HG03139 (cell line): ENCODE measurements around the gene MCF2L.
"Not testable (repeated sequence)": the region's sequence is repeated elsewhere in the genome, so short reads cannot be mapped to it uniquely, and the experiment has no call there.

Source experiments
- ATAC-seq: cut with Tn5 transposase; IDR thresholded peaks from one replicate; pipeline ENCODE4 v1.9.1; 2021; ENCODE audit not compliant: unreplicated experiment

MCF2L gene

GRCh38 chr13:113110852-113111315 is 141.9 kb downstream of the MCF2L start:
- no peak for ATAC-seq

- ATAC-seq, result not testable (repeated sequence)
Observed at GRCh38 chr13:113111821-113112220, 142.8 kb downstream of the MCF2L start.

DNA sequence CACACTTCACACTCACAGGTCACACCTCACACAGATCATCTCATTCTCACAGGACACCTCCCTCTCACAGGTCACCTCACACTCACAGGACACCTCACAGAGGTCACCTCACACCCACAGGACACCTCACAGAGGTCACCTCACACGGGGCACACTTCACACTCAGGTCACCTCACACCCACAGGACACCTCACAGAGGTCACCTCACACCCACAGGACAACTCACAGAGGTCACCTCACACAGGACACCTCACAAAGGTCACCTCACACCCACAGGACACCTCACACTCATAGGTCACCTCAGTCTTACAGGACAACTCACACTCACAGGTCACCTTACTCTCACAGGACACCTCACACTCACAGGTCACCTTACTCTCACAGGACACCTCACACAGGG is 143.5 kb downstream of the MCF2L start:
- not testable (repeated sequence) for ATAC-seq

DNA sequence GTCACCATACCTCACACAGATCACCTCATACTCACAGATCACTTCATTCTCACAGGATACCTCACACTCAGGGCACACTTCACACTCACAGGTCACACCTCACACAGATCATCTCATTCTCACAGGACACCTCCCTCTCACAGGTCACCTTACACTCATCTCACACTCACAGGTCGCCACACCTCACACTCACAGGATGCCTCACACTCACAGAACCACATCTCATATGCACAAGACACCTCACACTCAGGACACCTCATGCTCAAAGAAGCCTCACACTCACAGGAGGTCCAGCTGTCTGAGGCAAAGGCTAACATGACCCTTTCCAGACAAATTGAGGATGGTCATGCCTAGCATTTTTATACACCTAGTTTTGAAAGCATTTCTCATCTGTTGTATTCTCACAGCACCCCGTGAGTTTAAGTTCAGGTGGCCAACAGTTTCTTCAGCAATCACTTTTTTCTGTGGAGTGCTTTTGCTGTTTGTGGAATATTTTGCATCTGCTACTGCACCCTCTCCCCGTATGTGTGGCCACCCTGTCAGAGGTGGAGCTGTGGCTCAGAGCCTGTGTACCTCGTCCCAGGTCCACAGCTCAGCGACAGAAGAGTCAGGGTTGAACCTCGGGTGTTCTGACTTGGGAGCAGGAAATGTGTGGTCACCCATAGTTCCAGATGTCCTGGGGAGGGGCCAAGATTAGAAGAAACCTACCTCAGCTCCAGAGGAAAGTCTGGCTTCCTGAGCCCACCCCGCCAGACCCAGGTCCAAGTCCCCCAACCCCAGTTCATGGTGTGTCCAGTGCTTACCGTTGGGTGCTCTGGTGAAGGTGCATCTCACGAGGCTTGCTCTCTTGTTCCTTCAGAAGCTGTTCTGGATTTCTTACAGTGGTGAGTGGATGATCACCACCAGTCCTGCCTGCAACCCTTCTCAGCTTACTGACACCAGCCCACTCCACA is 144.2 kb downstream of the MCF2L start:
- ATAC-seq, result no peak

DNA sequence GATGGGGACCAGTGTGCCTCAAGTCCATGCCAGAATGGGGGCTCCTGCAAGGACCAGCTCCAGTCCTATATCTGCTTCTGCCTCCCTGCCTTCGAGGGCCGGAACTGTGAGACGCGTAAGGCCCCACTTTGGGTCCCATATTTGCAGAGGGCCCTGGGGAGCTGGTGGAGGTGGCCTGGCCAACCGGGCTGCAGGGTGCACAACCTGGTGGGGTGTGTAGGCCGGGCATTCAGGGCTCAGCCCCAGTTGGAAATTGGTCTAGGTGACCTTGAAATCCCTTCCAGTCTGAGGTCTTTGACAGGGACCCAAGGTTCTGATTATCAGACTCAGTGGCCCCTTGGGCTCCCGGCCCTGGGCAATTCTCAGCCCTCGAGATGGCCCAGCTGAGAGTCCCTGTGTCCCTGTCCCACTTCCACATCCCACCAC is 144.8 kb downstream of the MCF2L start:
- ATAC-seq, result no peak

DNA sequence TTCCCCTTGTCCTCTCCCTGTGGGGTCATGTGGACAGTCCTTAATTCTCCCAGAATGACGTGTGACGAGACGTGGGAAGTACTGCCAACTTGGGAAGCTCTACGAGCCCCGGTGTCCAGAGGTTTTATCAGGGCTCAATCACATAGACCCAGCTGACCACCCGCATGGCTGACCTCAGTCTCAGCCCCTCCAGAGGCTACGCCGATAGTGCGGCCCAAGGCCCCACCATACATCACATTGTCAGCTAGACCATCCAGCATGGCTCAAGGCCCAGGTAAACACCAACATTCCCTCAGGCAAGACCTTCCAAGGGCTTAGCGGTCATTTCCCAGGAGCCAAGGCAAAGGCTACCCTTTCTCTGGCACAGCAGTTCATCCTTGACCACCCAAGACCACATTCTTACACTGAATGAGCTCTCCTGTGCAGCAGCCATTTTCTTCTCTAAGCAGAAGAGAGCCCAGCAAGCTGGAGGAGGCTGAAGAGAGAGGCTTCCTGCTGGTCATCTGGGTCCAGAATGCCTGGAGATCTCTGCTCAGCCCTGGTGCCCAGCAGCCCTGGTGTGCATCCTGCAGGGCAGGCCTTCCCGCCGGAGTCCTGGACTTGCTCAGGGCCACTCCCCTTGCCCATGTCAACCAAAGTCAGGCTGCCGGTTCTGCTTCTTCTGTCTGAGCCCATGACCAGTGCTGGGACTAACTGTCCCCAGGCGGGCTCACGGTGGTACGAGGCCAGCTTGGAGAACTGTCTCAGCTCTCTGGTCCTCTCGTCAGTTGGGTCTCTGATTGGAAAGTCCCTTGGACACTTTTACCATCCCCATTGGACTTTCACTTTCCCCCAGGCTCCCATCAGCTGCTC is 145.7 kb downstream of the MCF2L start:
- ATAC-seq, result no peak

DNA sequence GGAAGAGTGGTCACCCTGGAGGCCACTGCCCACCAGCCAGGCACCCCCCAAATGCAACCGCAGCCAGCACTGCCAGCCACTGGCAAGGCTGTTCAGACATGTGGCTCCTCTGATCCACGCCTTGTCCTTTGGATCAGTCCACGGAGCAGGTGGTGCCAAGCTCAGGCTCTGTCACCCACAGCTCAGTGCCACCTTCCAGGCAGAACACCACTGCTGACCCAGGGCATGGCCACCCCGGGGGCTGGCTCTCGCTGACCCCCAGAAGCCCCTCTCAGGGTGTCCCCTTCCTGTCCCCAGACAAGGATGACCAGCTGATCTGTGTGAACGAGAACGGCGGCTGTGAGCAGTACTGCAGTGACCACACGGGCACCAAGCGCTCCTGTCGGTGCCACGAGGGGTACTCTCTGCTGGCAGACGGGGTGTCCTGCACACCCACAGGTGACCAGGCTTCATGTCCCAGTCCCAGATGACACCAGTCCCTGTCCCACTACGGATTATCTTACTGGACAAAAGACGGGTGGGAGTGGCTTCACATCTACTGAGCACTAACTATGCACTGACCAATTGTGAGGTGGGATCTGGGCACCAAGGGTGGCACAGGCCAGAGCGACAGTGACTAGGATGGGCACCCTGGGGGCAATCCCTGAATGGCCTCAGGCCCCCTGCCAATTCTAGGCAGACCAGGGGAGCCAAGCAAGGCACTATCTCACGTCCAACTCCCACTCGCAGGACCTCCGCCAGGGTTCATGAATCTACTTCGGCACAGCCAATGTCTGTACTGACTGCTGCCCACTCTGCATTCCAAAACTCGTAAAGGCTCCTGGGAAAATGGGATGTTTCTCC is 146.6 kb downstream of the MCF2L start:
- ATAC-seq, result no peak

DNA sequence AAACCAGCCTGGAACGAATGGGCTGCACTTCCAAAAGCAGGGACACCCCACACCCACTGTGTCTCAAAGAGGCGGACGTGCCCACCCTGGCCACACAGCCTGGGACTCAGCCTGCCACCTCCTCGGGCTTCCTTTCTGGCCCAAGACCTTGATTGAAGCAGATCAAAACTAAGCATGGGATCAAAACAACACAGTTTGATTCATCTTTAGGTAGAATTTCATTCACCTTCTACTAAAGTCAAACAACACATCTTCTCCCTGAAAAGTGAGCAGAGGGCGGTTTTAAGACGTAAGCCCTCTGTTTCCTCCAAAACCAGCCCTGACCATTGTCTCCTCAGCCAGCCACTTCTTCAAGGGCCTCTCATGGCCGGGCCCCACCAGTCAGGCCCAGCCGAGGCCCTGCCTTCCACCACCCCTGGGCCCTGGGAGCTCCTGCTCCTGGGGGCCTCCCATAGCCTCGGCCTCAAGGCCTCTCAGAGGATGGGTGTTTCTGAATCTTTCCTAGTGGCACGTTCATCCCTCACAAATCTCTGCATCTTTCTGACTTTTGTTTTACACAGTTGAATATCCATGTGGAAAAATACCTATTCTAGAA is 147.3 kb downstream of the MCF2L start:
- ATAC-seq, result no peak

DNA sequence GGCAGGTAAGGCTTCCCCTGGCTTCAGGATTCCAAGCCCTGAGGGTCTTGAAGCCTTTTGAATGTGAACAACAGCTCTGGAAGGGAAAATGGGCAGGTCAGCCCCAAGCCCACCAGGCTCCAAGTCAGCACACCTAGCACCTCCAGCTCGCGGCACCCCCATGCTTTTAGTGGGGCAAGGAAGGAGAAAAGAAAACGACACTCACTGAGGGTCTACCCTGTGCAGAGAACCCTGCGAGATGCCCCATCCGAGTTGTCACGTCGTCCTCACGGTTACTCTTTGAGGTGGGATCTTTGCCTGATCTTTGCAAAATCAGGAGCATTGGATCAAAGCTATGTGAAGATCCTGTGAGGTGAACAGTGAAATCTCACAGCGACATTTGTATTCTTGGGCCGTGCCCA is 147.9 kb downstream of the MCF2L start:
- no peak for ATAC-seq

DNA sequence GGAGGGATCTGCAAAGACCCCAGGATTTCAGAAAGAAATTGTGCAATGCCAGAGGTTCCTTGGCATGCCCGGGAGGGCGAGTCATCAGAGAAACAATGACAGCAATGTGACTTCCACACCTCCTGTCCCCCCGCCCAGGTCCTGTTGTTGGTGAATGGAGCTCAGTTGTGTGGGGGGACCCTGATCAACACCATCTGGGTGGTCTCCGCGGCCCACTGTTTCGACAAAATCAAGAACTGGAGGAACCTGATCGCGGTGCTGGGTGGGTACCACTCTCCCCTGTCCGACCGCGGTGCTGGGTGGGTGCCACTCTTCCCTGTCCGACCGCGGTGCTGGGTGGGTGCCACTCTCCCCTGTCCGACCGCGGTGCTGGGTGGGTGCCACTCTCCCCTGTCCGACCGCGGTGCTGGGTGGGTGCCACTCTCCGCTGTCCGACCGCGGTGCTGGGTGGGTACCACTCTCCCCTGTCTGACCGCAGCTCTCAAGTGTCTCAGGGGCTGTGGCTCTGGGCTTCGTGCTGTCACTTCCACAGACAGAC is 148.4 kb downstream of the MCF2L start:
- ATAC-seq, result no peak

DNA sequence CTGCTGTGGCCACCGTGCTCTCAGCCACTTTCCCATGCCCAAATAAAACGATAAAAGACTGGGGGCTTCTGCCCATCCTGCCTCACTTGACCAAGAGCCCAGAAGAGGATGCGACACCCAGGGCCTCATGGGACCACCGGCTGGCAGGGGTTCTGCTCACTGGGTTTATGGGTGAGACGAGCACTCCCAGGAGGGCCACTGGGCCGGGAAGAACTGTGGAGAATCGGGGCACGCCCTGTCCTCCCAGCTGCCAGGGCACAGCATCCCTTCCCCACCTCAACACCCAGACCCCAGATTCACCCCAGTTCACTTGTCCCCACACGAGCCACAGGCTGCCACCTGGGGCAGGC is 148.9 kb downstream of the MCF2L start:
- ATAC-seq, result no peak

DNA sequence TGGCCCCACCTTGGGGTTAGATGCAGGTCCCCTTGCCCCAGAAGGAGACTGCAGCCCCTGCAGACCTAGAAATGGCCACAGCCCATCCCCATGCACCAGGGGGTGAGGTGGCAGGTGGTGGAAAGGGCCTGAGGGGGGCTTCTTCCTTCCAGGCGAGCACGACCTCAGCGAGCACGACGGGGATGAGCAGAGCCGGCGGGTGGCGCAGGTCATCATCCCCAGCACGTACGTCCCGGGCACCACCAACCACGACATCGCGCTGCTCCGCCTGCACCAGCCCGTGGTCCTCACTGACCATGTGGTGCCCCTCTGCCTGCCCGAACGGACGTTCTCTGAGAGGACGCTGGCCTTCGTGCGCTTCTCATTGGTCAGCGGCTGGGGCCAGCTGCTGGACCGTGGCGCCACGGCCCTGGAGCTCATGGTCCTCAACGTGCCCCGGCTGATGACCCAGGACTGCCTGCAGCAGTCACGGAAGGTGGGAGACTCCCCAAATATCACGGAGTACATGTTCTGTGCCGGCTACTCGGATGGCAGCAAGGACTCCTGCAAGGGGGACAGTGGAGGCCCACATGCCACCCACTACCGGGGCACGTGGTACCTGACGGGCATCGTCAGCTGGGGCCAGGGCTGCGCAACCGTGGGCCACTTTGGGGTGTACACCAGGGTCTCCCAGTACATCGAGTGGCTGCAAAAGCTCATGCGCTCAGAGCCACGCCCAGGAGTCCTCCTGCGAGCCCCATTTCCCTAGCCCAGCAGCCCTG is 149.4 kb downstream of the MCF2L start:
- no peak for ATAC-seq

- no peak for ATAC-seq
Observed at GRCh38 chr13:113119166-113119821, 150.3 kb downstream of the MCF2L start.

- no peak for ATAC-seq
Observed at GRCh38 chr13:113119822-113120189, 150.8 kb downstream of the MCF2L start.

DNA sequence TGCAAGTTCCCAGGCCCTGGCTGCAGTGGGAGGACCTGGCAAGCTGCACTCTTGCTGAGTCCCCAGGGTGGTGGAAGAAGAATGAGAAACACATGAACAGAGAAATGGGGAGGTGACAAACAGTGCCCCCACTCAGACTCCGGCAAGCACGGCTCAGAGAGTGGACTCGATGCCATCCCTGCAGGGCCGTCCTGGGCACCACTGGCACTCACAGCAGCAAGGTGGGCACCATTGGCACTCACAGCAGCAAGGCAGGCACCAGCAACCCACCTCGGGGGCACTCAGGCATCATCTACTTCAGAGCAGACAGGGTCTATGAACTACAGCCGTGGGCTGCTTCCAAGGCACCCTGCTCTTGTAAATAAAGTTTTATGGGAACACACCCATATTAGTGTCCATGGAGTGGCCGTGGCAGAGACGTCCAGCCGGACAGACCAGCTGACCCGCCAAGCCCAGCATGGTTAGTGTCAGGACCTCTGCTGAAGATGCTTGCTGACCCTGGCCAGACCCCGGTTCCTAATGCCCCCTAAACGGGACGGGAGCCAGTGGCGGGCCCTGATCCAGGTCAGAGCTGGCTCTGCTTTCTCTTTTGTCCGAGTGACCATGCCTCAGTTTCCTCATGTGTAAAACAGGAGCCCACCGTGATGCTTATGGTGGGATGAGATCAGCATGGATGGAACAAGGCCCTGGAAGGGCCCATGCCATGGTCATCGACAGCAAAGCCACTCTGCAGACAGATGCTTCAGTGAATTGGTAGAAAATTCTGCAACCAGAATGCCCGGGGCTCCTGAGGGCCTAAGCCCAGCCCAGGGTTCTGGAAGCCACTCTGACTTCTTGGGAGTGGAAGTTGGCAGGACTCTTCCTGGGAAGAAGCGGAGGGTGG is 151.5 kb downstream of the MCF2L start:
- no peak for ATAC-seq

DNA sequence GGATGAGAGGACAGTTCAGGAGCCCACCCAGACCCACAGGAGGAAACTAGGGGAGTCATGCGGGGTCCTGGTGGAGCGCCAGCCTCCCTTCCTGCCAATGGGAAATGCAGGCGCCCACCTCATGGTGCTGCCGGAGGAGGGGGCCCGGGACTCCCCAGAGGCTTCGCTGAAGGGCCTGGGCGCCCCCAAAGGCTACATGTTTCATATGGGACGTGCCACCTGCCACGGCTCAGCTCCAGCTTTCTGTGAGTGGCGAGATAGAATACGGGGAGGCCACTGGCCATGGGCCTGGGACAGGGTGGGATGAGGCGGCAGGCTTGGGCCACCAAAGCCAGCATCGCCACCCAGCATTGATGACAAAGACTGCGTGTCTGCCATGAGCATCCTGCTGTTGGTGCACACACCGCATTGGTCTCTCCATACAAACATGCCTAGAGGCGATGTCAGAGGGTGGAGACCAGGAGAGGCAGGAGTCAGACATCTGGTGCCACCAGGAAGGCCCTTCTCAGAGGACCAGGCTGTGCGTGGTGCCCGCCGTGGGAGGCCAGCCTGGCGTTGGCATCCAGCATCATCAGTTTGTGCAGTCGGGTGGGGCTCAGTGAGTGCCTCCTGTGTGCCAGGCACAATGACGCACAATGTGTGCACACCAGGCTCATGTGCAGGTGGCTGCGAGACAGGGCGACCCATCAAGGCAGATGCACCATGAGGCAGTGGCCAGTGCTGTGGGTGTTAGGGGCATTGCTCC is 152.3 kb downstream of the MCF2L start:
- ATAC-seq, result no peak

DNA sequence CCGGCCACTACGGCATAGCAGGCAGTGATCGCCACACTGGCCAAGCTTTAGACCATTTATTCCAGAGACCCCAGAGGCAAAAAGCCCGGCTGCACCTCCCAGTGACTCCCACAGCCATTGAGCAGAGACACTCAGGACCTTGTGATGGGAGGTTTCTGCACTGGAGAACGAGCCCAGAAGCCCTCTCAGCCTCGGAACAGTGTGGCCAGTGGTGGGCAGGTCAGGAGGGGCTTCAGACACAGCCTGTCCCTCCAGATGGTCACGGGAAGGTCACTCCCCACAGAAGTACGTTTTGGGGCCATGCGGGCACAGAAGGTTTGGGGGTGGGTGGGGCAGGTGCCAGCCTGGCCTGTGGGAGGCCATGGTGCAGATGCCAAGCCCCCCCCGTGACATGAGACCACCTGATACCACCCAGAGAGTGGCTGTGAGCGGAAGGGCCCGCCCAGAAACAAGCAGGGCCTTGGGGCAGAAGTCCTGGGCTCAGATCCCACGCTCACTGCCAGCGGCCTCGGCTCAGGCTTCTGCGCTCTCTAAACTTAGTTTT is 153.0 kb downstream of the MCF2L start:
- ATAC-seq, result no peak
